ENCODE results near the gene PDGFRB.

DNA sequence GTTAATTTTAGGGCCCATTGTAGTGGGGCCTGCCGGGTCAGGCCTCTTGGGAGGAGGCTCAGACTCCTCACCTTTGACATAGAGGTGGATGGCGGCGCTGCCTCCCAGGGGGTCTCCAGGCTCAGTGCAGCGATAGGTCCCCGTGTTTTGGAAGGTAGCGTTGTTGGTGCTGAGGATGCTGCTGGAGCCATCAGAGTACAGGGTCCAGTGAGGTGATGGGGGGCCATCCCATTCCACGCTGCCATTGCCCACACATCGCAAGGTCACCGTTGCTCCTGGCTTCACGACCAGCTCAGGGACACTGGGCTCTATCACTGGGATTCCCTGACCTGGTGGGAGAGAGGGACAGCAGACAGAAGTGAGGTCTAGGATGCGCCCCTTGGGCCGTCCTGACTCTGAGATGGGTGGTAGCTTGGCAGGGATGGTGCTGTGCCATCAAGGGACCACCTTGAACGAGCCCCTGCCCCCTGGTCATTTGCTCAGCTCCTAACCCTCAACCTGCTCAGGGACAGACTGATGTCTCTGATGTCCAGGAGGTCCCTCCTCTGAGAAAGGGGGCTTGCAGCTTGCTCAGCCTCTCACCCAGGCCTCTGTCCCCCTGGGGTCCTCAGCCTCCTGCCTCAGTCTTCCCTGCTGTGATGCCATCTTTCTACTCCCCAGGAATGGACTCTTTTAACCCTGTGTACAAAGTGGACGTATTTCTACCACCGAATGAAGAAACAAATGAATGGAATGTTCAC, 74.8 kb downstream of the PDGFRB start:
- TF ChIP-seq, protein P1, sequence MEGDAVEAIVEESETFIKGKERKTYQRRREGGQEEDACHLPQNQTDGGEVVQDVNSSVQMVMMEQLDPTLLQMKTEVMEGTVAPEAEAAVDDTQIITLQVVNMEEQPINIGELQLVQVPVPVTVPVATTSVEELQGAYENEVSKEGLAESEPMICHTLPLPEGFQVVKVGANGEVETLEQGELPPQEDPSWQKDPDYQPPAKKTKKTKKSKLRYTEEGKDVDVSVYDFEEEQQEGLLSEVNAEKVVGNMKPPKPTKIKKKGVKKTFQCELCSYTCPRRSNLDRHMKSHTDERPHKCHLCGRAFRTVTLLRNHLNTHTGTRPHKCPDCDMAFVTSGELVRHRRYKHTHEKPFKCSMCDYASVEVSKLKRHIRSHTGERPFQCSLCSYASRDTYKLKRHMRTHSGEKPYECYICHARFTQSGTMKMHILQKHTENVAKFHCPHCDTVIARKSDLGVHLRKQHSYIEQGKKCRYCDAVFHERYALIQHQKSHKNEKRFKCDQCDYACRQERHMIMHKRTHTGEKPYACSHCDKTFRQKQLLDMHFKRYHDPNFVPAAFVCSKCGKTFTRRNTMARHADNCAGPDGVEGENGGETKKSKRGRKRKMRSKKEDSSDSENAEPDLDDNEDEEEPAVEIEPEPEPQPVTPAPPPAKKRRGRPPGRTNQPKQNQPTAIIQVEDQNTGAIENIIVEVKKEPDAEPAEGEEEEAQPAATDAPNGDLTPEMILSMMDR (optimal IDR thresholded peaks at IDR 0.05 in 1 of 3, IDR thresholded peaks at IDR 0.05 in 1 of 3, conservative IDR thresholded peaks at IDR 0.05 in 1 of 3; ENCODE audit: extremely low read depth in 1 of 3, insufficient read depth in 2 of 3, low read length in 3 of 3), result no peak
- no peak for TF ChIP-seq EZH2 (IDR thresholded peaks at IDR 0.05; ENCODE audit: low read length)
